IMR-90 (cell line): ENCODE measurements around the gene PDCL2. TPM values are rescaled to one million over a fixed set of nuclear protein-coding genes. Genes with fewer than 3 reads are reported as not detected.

Experiments used
- ATAC-seq: fragments of 200-7000 bp; cut with Tn5 transposase; 2 replicates; pipeline ENCODE4 v1.9.1; 2020; ENCODE audit warnings: low read depth, mild to moderate bottlenecking, moderate library complexity
- BruUV-seq: library from RNA; stranded (reverse); fragments of 400-500 nt; replicated peaks from 2 replicates; lab custom pipeline; 2021; lab: Mats Ljungman, UMichigan
- CTCF ChIA-PET: fragments of 300-600 bp; formaldehyde crosslinking; extraction: SDS; loops from one replicate; lab custom pipeline; 2021; ENCODE audit warnings: antibody characterized with exemption; lab: Yijun Ruan, JAX
- POLR2A ChIA-PET: fragments of 300-600 bp; sonication (Branson Sonifier 250); formaldehyde crosslinking; loops from one replicate; lab custom pipeline; 2022; ENCODE audit warnings: antibody characterized with exemption; ENCODE audit not compliant: unreplicated experiment; lab: Charles Lee
- DNase-seq: peaks from one replicate; pipeline ENCODE4 v3.0.0; 2013
- H2AFZ ChIP-seq: replicated peaks from 2 replicates; pipeline ENCODE3; 2013; ENCODE audit warnings: low read length, mild to moderate bottlenecking; ENCODE audit not compliant: poor library complexity
- H2AK5ac ChIP-seq: 2 replicates; pipeline ENCODE4 v1.6.1; 2013; ENCODE audit warnings: low read depth, low read length, inconsistent platforms
- H2AK9ac ChIP-seq: replicated peaks from 2 replicates; pipeline ENCODE3; 2013; ENCODE audit warnings: mild to moderate bottlenecking, low read depth, low read length, moderate library complexity; ENCODE audit not compliant: poor library complexity
- H2BK120ac ChIP-seq: 2 replicates; pipeline ENCODE4 v1.6.1; 2013; ENCODE audit warnings: low read depth, low read length, inconsistent platforms
- H2BK15ac ChIP-seq: 3 replicates; pipeline ENCODE4 v1.6.1; 2013; ENCODE audit warnings: low read depth, low read length, inconsistent platforms
- H2BK20ac ChIP-seq: 2 replicates; pipeline ENCODE4 v1.6.1; 2013; ENCODE audit warnings: low read depth, mild to moderate bottlenecking, inconsistent platforms, low read length, moderate library complexity
- H2BK5ac ChIP-seq: 2 replicates; pipeline ENCODE4 v1.6.1; 2013; ENCODE audit warnings: mild to moderate bottlenecking, low read depth, low read length, inconsistent platforms; ENCODE audit not compliant: poor library complexity, severe bottlenecking
- H3K14ac ChIP-seq: replicated peaks from 2 replicates; pipeline ENCODE4 v1.6.1; 2013; ENCODE audit warnings: low read depth, low read length, inconsistent platforms
- H3K18ac ChIP-seq: 2 replicates; pipeline ENCODE4 v1.6.1; 2013; ENCODE audit warnings: low read depth, low read length, control low read depth
- H3K23ac ChIP-seq: 2 replicates; pipeline ENCODE4 v1.6.1; 2013; ENCODE audit warnings: low read depth, low read length, inconsistent platforms
- H3K27ac ChIP-seq: 2 replicates; pipeline ENCODE4 v1.5.1; 2013; ENCODE audit warnings: mild to moderate bottlenecking, control low read depth, low read length; ENCODE audit not compliant: insufficient read depth
- H3K27me3 ChIP-seq: 2 replicates; pipeline ENCODE4 v1.6.1; 2013; ENCODE audit warnings: low read length; ENCODE audit not compliant: control insufficient read depth, insufficient read depth
- H3K36me3 ChIP-seq: 2 replicates; pipeline ENCODE4 v1.6.1; 2013; ENCODE audit warnings: low read length, mixed read lengths; ENCODE audit not compliant: control insufficient read depth, insufficient read depth
- H3K4ac ChIP-seq: 2 replicates; pipeline ENCODE4 v1.6.1; 2013; ENCODE audit warnings: low read depth, low read length, inconsistent platforms
- H3K4me1 ChIP-seq: 2 replicates; pipeline ENCODE4 v1.6.1; 2013; ENCODE audit warnings: low read length, mixed read lengths; ENCODE audit not compliant: control insufficient read depth, insufficient read depth
- H3K4me2 ChIP-seq: 2 replicates; pipeline ENCODE4 v1.6.1; 2013; ENCODE audit warnings: low read depth, mild to moderate bottlenecking, control low read depth, low read length, moderate library complexity
- H3K4me3 ChIP-seq: 2 replicates; pipeline ENCODE4 v1.5.1; 2013; ENCODE audit warnings: low read depth, mild to moderate bottlenecking, control low read depth, low read length, moderate library complexity; ENCODE audit not compliant: insufficient read depth
- H3K56ac ChIP-seq: 2 replicates; pipeline ENCODE4 v1.6.1; 2013; ENCODE audit warnings: low read length, inconsistent platforms; ENCODE audit not compliant: insufficient read depth; ENCODE audit errors: extremely low read depth
- H3K79me1 ChIP-seq, 2 experiments: 2 replicates each; pipeline ENCODE4 v1.6.1; 2013; ENCODE audit warnings: low read length in 2 of 2, inconsistent platforms in 1 of 2, low read depth in 1 of 2
- H3K9ac ChIP-seq: 2 replicates; pipeline ENCODE4 v1.6.1; 2013; ENCODE audit warnings: low read depth, low read length, control low read depth
- H3K9me1 ChIP-seq: 2 replicates; pipeline ENCODE4 v1.6.1; 2013; ENCODE audit warnings: low read length, inconsistent platforms; ENCODE audit not compliant: insufficient read depth
- H3K9me3 ChIP-seq: 2 replicates; pipeline ENCODE4 v1.6.1; 2013; ENCODE audit warnings: low read length; ENCODE audit not compliant: control insufficient read depth, insufficient read depth
- H4K20me1 ChIP-seq: 2 replicates; pipeline ENCODE4 v1.6.1; 2013; ENCODE audit warnings: low read length, inconsistent platforms; ENCODE audit not compliant: insufficient read depth
- H4K5ac ChIP-seq: 2 replicates; pipeline ENCODE4 v1.6.1; 2013; ENCODE audit warnings: mild to moderate bottlenecking, low read depth, low read length, control low read depth
- H4K8ac ChIP-seq, 2 experiments: 2 replicates each; pipeline ENCODE4 v1.6.1; 2013; ENCODE audit warnings: low read depth in 2 of 2, low read length in 2 of 2, control low read depth in 1 of 2, inconsistent platforms in 1 of 2
- H4K91ac ChIP-seq: 2 replicates; pipeline ENCODE4 v1.6.1; 2013; ENCODE audit warnings: low read depth, low read length, inconsistent platforms; ENCODE audit not compliant: insufficient read depth
- RCOR1 ChIP-seq: IDR thresholded peaks from 2 replicates; pipeline ENCODE4 v1.6.1; 2012; ENCODE audit warnings: mild to moderate bottlenecking, low read length, improper control_type of control experiment; ENCODE audit not compliant: insufficient replicate concordance
- WGBS, 2 experiments: methylation state at CpG; one replicate each; pipeline versions ENCODE4 v1.1.5 to v1.1.7; 2013; ENCODE audit warnings: missing lambda C conversion rate in 2 of 2; ENCODE audit not compliant: insufficient read length in 1 of 2; ENCODE audit errors: extremely low coverage in 2 of 2; 5-methylcytosine and 5-hydroxymethylcytosine counted together
- dilution Hi-C: fragments of 300-500 bp; cut with HindIII; formaldehyde crosslinking; loops from one replicate; pipeline ENCODE4 v1.14.3; 2018; ENCODE audit warnings: low sequenced_read_pairs; ENCODE audit not compliant: unreplicated experiment
- in situ Hi-C: fragments of 300-500 bp; cut with MboI; formaldehyde crosslinking; loops from 3 replicates; pipeline ENCODE4 v1.14.3; 2019; ENCODE audit warnings: low sequenced_read_pairs, inconsistent platforms, mixed read lengths
- intact Hi-C: fragments of 100-400 bp; cut with micrococcal nuclease; formaldehyde crosslinking; loops from 2 replicates; pipeline ENCODE4 v1.10.0; 2022
- polyA plus RNA-seq, 3 experiments: library from polyadenylated mRNA; depleted of rRNA; stranded (reverse); fragments of >200 nt; gene quantifications; 2 replicates each; pipeline ENCODE4 v1.2.3, GENCODE V29; 2012; ENCODE audit warnings: low replicate concordance in 1 of 3
- total RNA-seq: library from RNA; depleted of rRNA; stranded (reverse); fragments of >200 nt; gene quantifications from 2 replicates; pipeline ENCODE4 v1.2.3, GENCODE V29; 2012
- TF ChIP-seq, protein P1 (sequence below): fragments of 150-350 bp; IDR thresholded peaks from 2 replicates; pipeline ENCODE4 v1.6.1; 2017; ENCODE audit warnings: mild to moderate bottlenecking, antibody characterized with exemption, low read length, low read depth

PDCL2 gene
- total and polyA plus RNA-seq, 2 of the 4 experiments (the other 2 are of a cell fraction), result not detected

DNA sequence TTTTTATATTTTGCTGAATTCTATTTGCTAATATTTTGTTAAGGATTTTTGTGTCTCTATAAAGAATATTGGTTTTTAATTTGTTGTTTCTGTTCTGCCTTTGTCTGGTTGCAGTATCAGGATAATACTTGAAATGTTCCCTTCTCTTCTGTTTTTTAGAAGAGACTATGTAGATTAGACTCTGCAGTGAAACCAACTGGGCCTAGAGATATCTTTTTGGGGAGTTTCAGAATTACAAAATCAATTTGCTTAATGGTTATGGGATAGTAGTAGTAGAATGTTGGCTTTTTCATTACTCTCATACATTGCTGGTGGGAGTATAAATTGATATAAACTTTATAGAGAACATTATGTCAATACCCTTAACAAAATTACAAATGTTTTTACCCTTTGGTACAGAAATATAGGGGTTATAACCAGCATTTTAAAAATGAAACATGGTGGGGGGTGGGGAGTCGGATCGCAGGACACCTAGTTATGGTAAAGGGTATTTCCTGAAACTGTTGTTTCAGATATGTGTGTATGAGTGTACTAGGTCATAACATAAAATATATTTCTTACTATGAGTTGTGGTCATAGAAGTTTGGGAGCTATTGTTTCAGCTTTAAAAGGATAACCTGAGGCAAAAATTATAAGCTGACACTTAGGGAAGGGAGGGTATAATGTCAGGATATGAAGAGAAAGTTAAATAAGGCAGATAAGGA, 74.4 kb downstream of the PDCL2 start:
- no peak for ATAC-seq
- Histone ChIP-seq H2AFZ (no peak overlapping the region), H3K36me3 (no peaks in the 10 kb centered on the region; the same call in 1 of the 2 replicates), H4K91ac (no peak overlapping the region), H2BK5ac (no peak overlapping the region), H2AK5ac (no peak overlapping the region), H2BK15ac (no peak overlapping the region), H3K4me3 (no peak overlapping the region), H3K18ac (no peak overlapping the region), H4K20me1 (no peaks in the 10 kb centered on the region), H3K9ac (no peak overlapping the region), H3K27me3 (no peaks in the 10 kb centered on the region), H4K5ac (no peak overlapping the region), H3K14ac (no peak overlapping the region), H2AK9ac (no peak overlapping the region), H3K4ac (no peak overlapping the region), H3K79me1 (peaks cover 6 to 29% of the 10 kb centered on the region in 2 experiments), H3K56ac (no peak overlapping the region), H3K23ac (no peak overlapping the region), H3K9me1 (no peaks in the 10 kb centered on the region), H3K27ac (no peak overlapping the region), H3K4me2 (no peak overlapping the region), H3K4me1 (no peaks in the 10 kb centered on the region), H3K9me3 (no peaks in the 10 kb centered on the region), H2BK20ac (no peak overlapping the region), H4K8ac (no peak overlapping the region), H2BK120ac (no peak overlapping the region)
- BruUV-seq, result no TSS peak
- dilution Hi-C loops, result no loop called here
- in situ Hi-C loops, result no loop called here
- ChIA-PET POLR2A (interaction anchor here (0.6 kb wide), 1 partner anchor 348 kb away, joined by 3 read pairs; no protein-coding TSS in a partner anchor), CTCF (no interaction called here)
- intact Hi-C loops, result no loop called here
- TF ChIP-seq RCOR1, result no peak
- TF ChIP-seq, protein P1, sequence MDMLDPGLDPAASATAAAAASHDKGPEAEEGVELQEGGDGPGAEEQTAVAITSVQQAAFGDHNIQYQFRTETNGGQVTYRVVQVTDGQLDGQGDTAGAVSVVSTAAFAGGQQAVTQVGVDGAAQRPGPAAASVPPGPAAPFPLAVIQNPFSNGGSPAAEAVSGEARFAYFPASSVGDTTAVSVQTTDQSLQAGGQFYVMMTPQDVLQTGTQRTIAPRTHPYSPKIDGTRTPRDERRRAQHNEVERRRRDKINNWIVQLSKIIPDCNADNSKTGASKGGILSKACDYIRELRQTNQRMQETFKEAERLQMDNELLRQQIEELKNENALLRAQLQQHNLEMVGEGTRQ, result no peak
- DNase-seq, result no peak
- no CpG with 5 or more reads among the region's 2 CpGs for WGBS, 2 experiments
